Measurements from ENCODE around the gene ITIH5. TPM values are rescaled to one million over a fixed set of nuclear protein-coding genes. Genes with fewer than 3 reads are reported as not detected.
A peak's percentile ranks its signal among the peaks of the same experiment; 100 is the strongest.

Gene ITIH5
- total and polyA plus RNA-seq, 9 of the 15 experiments (the other 6 are each of a cell fraction or from before 2014, with no cell fraction given): 0.52 to 4.5 (median 2.6) TPM

DNA sequence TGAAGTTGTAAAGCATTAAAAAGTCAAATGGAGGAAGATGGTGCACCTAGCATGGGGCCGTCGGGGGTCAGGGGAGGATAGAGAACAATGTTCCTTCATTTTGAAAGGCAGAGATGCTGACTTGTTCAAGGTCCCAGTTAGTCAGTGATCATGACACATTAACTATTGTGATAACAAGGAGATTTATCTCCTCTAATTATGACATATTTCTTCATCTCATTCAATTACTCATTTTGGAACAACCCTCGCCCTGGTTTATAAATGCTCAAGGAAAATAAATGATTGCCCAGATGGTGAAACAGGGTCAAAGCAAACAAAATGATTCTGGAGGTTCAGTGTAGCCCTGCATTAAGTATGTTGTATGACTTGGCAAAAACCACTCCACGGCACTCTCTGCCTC, 106.2 kb downstream of the ITIH5 start (continued):
- no peak for TF ChIP-seq RNF2 (IDR thresholded peaks at IDR 0.05)
- no peak for TF ChIP-seq MBD2 (IDR thresholded peaks at IDR 0.05; ENCODE audit: borderline replicate concordance, low read depth)
- TF ChIP-seq TRIM24 (IDR thresholded peaks at IDR 0.05): no peak
- no peak for TF ChIP-seq ZNF143 (CRISPR knock-in tag; IDR thresholded peaks at IDR 0.05)
- TF ChIP-seq ATF1 (CRISPR knock-in tag; IDR thresholded peaks at IDR 0.05): no peak
- TF ChIP-seq ATF1 (tag; IDR thresholded peaks at IDR 0.05): no peak
- TF ChIP-seq NFATC3 (IDR thresholded peaks at IDR 0.05): no peak
- TF ChIP-seq ZNF12 (CRISPR knock-in tag; IDR thresholded peaks at IDR 0.05): no peak

DNA sequence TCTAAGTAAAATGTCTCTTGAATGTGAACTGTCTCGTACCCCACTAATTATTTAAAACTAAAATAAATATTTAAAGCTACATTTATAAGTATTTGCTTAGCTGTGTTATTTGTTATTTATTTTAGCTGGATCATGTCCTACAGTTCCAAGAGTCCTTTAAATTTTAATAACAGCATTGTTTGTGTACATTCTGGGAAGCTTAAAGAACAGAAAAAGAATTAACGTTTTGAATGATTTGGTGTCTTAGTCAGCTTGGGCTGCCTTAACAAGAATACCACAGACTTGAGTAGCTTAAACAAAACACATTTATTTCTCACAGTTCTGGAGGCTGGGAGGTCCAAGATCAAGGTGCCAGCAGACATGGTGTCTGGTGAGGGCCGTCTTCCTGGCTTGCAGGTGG, 107.4 kb downstream of the ITIH5 start:
- no peak overlapping the region for H2AFZ ChIP-seq (ENCODE audit: low read depth, low read length)
- no peak for ATAC-seq
- in situ Hi-C loops (cut with MboI) (no loop called here), intact Hi-C loops (cut with micrococcal nuclease) (no loop called here)
- no peak overlapping the region for H3K4me2 ChIP-seq (ENCODE audit: insufficient read depth, low read length)
- H3K4me1 ChIP-seq (replicated peaks in 1 of 2; ENCODE audit: control insufficient read depth in 2 of 2, insufficient read depth in 2 of 2, low read length in 2 of 2): no peaks in the 10 kb centered on the region
- H3K27ac ChIP-seq (ENCODE audit: extremely low read depth, low read depth, low read length): no peak overlapping the region
- no peaks in the 10 kb centered on the region for H3K9me1 ChIP-seq (ENCODE audit: control insufficient read depth, insufficient read depth, low read length)
- H3K9ac ChIP-seq (ENCODE audit: insufficient read depth in 1 of 2, low read depth in 2 of 2, low read length in 2 of 2): no peak overlapping the region
- no peaks in the 10 kb centered on the region for H3K79me2 ChIP-seq (ENCODE audit: control insufficient read depth, insufficient read depth, low read length)
- DNase-seq (ENCODE audit: extremely low read depth in 1 of 4, low spot score in 3 of 4): no peak
- no peaks in the 10 kb centered on the region for H3K36me3 ChIP-seq (ENCODE audit: control insufficient read depth, insufficient read depth, low read length)
- POLR2A ChIA-PET: no interaction called here
- FAIRE-seq: peak; percentile 40
- no peak overlapping the region for H3K4me3 ChIP-seq
- no peaks in the 10 kb centered on the region; the same call in 1 of the 2 replicates for H4K20me1 ChIP-seq (replicated peaks; ENCODE audit: control insufficient read depth, insufficient read depth, low read length)
- H3K27me3 ChIP-seq (ENCODE audit: control insufficient read depth in 2 of 2, insufficient read depth in 2 of 2, low read length in 2 of 2): peaks cover 26 to 44% of the 10 kb centered on the region in 2 experiments; a peak in 4 of 5 replicates
- CTCF ChIA-PET (ENCODE audit: low intra/inter-chr PET ratio): no interaction called here
- no peak for TF ChIP-seq SMARCA4 (IDR thresholded peaks at IDR 0.05)
- TF ChIP-seq, protein P1, sequence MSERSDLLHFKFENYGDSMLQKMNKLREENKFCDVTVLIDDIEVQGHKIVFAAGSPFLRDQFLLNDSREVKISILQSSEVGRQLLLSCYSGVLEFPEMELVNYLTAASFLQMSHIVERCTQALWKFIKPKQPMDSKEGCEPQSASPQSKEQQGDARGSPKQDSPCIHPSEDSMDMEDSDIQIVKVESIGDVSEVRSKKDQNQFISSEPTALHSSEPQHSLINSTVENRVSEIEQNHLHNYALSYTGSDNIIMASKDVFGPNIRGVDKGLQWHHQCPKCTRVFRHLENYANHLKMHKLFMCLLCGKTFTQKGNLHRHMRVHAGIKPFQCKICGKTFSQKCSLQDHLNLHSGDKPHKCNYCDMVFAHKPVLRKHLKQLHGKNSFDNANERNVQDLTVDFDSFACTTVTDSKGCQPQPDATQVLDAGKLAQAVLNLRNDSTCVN (CRISPR knock-in tag; IDR thresholded peaks at IDR 0.05): no peak
- no peak for TF ChIP-seq XRCC5 (IDR thresholded peaks at IDR 0.05; ENCODE audit: low read depth, low read length)
- TF ChIP-seq NFATC3 (IDR thresholded peaks at IDR 0.05): no peak
- no TSS peak for BruUV-seq (replicated peaks)
- WGBS (ENCODE audit: insufficient coverage, low coverage, missing lambda C conversion rate): 0% methylated on average over 3 of the region's 3 CpGs
- no peaks in the 10 kb centered on the region for H3K9me3 ChIP-seq (replicated peaks; ENCODE audit: control insufficient read depth, insufficient read depth, low read depth, low read length)
